Measurements from ENCODE around the gene TRAF3.
"Not testable (repeated sequence)": the region's sequence is repeated elsewhere in the genome, so short reads cannot be mapped to it uniquely, and the experiment has no call there.

TRAF3 gene

DNA sequence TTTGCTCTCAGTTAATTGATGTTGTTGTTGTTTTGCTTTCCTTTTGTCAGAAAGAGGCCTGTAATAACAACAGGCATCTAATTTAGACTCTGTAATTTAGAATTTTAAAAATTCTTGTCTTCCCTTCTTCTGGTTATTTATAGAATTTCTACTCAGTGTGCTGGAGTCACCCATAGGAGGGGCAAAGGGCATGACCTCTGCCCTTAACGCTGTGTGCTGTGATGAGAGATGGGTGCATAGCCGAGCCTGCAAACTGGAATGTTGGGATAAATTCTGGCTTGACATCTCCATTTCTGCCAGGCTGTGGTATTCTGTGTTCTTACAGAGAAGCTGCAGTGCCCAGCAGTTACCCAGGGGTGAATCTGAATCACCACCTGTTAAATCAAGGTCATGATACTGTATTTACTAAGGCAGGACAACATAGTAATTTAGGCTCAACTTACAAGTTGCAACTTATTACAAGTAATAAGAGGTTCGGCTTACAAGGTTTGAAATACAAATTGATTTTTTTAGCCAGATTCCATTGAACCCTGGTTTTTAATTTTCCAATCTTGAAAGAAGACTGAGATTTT lies 53.3 kb downstream of the TRAF3 start:
- no peak for FAIRE-seq

DNA sequence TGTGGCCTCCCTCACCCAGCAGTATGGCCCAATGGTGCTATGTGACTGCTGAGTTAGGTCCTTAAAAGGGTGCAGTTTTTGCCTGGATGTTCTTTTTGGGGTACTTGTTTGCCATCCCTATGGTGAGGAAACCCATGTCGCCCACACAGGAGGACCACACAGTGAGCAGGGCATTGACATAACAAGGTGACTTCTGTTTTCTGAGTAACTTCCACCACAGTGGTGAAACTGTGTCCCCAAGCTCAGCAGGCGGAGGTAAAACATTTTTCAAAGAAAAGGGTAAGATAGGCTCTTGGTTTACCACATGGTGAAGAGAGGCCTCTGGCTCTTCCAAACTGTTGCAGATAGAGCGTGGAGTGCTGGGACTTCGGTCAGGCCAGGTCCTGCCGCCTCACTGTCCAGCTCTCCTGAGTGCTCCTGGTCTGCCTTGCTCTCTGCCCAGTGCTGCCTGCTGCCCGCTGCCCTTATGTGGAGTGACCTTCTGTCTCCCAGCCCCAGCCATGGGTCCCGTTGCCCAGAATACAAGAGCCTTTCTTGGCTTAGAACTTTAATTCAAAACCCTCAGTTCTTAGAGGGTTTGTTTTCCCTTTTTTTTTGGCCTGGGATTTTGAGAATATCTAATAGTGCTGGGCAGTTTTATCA lies 54.0 kb downstream of the TRAF3 start:
- FAIRE-seq, result no peak

DNA sequence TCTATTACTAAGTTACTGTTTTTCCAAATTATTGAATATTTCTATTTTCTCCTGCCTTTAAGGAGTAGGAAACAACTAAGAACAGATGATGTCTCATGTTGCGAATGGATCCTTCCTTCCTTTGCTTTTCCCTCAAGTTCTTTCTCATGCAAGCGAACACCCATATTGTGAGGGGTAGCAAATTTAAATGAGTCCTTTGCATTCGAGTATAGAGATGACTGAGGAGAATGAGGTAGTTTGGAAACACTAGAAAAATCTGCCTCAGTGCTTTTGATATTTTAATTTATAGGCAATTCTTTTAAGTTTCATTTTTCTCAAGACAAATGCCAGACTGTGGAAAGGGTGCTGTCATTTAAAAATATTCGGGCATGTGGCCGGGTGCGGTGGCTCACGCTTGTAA lies 56.1 kb downstream of the TRAF3 start:
- no peak for FAIRE-seq

DNA sequence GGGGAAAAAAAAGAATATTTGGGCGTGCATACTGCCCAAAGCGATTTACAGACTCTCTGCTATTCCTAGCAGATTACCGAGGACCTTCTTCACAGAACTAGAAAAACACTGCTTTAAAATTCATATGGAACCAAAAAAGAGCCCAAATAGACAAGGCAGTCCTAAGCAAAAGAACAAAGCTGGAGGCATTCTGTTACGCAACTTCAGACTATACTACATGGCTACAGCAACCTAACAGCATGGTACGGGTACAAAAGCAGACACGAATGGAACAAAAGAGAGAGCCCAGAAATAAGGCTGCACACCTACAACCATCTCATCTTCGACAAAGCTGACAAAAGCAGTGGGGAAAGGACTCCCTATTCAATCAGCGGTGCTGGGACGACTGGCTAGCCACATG lies 56.7 kb downstream of the TRAF3 start:
- FAIRE-seq, result no peak

DNA sequence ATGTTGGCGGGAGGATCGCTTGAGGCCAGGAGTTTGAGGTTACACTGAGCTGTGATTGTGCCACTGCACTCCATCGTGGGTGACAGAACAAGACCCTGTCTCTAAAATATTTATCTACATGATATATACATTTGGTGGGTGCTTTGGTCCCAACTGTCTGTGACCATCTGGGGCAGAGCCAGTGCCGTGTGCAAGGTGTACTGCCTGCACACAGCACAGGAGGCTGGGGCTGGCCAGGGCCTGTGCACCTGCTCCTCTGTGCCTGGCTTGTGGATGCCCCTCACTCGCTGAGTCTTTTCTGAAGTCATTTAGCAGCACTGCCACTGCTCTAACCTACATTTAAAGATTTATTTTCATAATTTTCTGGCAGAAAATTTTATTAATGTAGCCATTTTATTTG lies 58.7 kb downstream of the TRAF3 start:
- FAIRE-seq, result no peak

DNA sequence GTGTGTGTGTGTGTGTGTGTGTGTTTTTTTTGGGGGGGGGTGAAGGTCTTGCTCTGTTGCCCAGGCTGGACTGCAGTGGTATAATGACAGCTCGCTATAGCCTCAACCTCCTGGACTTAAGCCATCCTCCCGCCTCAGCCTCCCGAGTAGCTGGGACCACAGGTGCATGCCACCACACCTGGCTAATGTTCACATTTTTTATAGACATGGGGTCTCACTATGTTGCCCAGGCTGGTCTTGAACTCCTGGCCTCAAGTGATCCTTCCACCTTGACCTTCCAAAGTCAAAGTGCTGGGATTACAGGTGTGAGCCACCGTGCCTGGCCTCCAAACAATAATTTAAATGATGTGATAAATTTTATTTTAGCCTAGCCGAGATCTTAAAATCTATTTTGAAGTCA lies 59.9 kb downstream of the TRAF3 start:
- FAIRE-seq, result not testable (repeated sequence)

DNA sequence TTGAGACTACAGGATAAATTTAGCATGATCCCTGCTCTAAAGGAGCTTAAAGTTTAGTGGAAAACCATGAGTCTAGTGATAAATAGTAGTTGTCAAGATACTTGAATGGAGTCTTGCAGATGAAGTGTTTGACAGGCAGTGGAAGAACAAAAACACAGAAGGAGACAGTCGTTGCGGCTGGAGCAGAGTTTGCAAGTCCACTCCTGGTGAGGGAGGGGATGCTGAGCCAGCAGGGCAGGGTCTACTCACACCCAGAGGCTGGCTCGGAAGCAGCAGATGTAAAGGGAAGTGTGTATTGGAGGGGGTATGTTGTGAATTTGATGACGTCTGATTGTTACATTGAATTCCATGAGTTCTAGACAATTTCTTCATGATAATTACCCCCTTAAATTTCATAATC lies 61.3 kb downstream of the TRAF3 start:
- no peak for FAIRE-seq

DNA sequence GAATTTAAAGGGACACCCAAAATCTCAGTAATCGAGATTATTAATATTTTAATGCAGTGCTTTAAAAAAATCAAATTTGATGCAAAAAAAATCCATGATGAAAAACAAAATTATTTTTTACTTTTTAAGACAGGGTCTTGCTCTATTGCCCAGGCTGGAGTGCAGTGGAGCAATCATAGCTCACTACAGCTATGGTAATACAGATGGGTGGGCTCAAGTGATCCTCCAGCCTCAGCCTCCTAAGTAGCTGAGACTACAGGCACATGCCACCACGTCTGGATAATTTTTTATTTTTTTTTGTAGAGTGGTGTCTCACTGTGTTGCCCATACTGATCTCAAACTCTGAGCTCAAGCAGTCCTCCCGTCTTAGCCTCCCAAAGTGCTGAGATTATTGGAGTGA lies 62.9 kb downstream of the TRAF3 start:
- no peak for FAIRE-seq

DNA sequence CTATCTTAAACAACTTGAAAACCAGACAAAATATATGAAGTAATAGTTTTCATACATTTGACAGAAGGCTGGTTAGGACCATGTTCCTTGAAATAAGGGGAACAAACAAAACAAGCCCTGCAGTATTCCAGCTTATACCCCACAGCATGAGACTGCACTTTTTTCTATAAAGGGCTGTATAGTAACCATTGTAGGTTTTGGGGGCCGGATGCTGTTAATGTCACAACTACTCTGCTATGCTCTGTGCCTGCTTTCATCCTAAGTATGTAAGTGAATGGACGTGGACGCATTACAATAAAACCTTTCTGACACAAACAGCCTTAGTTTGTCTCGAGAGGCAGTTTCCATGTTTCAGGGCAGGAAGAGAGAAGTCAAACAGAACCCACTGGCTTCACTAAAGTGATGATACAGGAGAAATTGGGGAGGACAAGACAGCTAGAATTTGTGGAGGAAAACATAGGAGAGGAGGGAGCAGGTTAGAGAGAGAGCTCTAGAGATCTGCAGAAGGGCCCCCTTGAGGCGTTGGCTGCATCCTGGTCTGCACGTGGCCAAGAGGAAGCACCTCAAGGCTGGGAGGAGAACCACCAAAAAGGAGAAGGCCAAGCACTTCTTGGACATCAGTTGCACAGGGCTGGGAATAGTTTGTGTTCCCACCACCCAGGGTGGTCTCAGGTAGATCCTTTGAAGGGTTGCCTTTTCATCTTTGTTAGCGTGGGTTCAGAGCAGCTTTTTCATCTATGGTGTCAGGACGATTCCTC lies 63.7 kb downstream of the TRAF3 start:
- no peak for FAIRE-seq

DNA sequence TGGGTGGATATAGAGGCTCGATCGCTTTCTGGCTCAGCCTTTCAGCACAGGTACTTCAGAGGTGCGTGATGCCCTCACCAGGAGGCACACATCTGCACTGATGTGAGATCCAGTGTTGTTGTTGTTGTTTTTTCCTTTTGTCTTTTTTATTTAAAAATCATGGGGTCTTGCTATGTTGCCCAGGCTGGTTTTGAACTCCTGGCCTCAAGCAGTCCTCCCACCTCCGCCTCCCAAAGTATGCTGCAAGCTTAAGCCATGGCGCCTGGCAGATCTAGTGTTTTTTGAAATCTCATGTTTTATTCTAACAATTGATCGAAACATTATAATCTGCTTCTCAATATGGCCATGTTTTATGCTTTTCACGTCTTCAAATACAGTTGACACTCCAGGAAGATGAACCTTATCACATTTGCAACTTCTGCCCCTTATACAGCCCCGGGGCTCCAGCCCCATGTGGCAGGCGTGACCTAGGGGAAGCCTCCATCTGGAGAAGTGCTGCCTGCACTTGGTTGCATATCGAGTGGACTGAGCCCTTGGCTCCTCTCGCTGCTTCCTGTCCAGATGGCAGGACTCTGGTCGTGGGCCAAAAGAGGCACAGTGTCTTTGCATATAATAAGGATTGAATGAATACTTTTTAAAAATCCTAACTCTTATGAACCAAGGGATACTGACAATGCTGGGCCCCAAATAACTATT lies 71.7 kb downstream of the TRAF3 start:
- no peak for FAIRE-seq

DNA sequence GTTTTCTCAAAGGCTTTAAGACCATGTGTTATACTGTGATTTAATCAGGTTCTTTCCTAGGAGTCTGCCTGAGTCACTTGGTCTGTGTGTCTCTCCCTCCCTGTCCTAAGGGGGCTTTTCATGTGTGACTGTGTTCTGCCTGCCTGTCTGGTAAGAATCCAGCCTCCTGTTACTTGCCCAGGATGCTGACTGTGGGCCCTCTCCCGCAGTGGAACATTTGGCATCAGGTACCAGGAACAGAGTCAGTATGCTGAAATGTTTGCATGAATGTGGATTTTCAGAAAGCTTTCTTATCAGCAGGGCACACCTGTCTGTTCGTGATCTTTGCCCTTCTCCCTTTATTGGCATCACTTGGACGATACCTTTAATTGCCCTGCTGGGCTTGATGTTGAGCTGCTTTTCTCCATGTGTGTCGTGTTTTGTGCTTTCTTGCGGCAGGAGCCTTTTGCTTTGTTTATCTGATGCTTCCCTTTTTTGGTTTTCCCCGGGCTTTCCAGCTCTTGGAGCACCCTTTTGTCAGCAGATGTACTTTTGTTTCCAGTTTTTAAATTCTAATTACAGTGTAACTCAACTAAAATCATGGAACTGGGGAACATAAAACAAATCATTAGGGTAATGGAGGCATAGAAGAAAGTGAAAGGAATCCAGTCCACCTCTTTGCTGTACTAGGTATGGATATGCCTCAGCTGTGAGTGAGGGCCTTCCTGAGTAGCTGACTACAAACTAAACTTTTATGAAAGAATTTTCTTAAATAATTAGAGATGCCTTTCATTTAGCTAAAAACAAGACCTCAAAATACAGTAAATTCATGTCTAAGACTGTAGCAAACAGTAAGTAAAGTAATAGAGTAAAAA lies 72.5 kb downstream of the TRAF3 start:
- no peak for FAIRE-seq

DNA sequence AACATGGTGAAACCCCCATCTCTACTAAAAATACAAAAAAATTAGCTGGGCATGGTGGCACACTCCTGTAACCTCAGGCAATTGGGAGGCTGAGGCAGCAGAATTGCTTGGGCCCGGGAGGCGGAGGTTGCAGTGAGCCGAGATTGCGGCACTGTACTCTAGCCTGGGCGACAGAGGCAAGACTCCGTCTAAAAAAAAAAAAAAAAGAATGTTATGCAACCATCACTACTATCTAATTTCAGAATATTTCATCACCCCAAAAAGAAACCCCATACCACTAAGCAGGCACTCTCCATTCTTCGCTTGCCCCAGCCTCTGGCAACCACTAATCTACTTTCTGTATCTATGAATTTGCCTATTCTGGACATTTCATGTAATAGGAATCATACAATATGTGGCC lies 76.4 kb downstream of the TRAF3 start:
- FAIRE-seq, result no peak

DNA sequence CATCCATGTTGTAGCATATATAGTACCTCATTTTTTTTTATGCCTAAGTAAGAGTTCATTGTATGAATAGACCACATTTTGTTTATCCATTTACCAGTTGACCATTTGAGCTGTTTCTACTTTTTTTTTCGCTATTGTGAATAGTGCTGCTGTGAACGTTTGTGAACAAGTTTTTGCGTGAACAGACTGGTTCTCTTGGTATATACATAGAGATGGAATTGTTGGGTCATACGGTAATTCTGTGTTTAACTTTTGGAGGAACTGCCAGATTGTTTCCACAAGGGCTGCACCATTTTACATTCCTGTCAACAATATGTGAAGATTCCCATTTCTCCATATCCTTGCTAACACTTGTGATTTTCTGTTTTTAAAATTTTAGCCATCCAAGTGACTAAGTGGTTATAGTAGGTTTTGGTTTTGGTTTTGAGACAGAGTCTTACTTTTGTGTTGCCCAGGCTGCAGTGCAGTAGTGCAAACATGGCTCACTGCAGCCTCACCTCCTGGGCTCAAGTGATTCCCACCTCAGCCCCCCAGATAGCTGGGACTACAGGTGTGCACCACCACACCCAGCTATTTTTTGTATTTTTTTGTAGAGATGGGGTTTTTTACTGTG lies 76.9 kb downstream of the TRAF3 start:
- no peak for FAIRE-seq

DNA sequence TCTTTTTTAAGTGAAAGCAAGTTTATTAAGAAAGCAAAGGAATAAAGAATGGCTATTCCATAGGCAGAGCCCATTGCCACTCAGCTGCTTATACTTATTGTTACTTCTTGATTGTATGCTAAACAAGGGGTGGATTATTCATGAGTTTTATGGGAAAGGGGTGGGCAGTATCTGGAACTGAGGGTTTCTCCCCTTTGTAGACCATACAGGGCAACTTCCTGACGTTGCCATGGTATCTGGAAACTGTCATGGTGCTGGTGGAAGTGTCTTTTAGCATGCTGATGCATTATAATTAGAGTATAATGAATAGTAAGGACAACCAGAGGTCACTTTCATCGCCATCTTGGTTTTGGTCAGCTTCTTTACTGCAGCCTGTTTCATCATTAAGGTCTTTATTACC lies 78.9 kb downstream of the TRAF3 start:
- FAIRE-seq, result no peak

DNA sequence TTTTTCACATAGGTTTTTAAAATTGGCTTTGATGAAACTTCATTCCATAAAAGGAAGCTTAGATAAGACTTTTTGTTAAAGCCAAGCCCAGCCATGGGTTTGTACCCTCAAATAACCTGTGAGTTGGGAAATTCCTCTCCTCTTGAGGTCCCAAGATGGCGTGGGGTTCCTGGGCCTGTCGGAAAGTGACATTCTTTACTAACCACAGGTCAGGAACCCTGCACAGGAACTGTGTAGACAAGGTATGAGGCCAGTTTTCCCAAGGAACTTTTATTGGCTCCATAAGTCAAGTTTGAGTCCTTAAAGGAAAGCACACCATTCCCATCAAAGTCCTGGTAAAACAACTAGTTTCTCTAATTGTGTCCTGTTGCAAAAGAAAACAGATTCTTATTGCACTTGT lies 80.2 kb downstream of the TRAF3 start:
- FAIRE-seq, result no peak

DNA sequence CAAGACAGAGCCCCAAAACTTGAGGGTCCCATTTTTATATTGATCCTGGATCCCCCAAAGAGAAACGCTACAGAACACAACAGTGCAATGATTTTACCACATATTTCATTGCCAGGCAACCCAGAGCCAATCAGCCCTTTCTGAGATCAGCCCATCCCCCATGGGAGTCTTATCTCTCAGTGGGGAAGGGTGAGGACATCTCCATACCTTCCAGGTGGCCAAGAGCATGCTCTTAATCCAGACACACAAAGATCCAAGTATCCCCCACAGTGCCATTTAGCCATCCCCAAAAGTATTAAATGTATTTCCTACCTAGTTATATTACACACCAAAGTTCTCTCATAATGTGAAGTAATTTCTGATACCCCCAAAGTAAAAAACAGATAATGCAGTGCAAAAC lies 82.7 kb downstream of the TRAF3 start:
- FAIRE-seq, result no peak

DNA sequence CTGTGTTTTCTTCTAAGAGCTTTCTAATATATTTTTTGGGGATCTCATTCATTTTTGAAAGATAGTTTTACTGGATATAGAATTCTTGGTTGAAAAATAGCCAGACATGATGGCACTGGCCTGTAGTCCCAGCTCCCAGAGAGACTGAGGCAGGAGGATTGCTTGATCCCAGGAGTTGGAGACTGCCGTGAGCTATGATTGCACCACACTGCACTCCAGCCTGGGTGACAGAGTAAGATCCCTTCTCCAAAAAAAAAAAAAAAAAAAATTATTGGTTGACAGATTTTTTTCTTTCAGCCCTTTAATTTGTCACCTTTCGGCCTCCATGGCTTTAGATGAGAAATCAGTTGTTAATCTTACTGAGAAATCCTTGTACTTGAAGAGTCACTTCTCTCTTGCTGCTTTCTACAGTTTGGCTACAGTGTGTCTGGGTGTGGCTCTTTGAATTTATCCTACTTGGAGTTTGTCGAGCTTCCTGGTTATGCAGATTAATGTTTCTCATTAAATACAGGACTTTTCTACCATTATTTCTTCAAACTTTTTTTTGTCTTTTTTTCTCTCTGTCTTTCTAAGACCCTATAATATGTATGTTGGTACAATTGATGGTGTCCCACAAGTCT lies 85.0 kb downstream of the TRAF3 start:
- FAIRE-seq, result no peak

DNA sequence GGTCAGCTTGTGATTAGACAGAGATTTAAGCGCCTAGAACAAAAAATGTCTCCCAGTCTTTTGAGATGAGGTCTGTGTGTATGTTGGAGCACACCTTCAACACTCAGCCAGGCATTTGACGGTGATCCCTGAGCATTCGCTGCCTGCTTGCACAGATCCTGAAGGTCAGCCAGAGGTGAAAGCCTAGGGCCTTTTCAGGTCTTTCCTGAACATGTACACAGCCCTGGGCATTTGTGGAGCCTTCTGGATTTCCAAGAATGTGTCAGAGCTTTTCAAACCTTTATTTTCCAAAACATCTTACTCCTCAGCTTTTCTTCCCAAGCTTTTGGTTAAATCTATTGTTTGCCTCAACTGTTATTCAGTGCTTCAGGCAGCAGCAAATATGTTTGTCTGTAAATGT lies 86.1 kb downstream of the TRAF3 start:
- FAIRE-seq, result no peak

DNA sequence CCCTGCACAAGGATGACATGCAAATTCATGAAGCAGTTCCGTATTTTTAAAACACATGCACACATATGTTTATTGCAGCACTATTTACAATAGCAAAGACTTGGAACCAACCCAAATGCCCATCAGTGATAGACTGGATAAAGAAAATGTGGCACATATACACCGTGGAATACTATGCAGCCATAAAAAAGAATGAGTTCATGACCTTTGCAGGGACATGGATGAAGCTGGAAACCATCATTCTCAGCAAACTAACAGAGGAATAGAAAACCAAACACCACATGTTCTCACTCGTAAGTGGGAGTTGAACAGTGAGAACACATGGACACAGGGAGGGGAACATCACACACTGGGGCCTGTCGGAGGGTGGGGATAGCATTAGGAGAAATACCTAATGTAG lies 88.7 kb downstream of the TRAF3 start:
- FAIRE-seq, result not testable (repeated sequence)

DNA sequence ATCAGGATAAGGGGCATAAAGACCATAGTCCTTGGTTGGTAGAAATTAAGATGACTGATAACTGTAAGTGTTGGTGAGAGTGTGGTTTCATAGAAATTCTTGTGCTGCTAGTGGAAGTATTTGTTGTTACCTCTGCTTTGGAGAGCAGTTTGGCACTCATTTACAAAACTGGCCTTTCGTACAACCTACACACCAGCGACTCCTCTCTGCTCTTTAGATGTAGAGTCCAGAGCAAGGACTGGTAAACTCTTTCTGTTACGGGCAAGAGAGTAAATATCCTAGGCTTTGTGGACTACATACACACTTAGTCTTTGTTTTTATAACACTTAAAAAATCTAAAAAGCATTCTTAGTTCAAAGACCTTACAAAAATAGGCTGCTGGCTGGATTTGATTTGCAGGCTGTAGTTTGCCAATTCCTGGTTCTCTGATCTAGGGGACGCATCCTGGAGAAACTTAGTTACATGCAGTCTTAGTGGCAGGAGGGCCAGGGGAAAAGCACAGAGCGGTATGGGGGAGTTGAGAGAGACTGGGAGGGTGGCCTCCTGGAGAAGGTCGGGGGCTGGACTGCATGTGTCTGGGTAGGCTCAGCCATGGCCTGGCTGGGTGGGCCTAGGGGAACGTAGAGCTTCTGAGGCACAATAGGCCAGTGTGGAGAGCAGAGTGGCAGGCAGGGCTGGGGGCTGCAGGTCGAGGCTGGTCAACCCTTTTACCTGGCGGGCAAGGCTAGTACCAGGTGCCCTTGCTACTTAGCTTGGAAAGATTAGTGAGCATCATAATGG lies 89.9 kb downstream of the TRAF3 start:
- no peak for FAIRE-seq

All from G401.6 (cell line).